Caco-2 (cell line): ENCODE data around the gene COX10. TPM values are rescaled to one million over a fixed set of nuclear protein-coding genes. Genes with fewer than 3 reads are reported as not detected.

ENCODE experiments used
- BruUV-seq: library from RNA; stranded (reverse); fragments of 400-500 nt; replicated peaks from 2 replicates; lab custom pipeline; 2021; lab: Mats Ljungman, UMichigan
- CTCF ChIA-PET: fragments of 300-600 bp; sonication (Branson Sonifier 250); formaldehyde crosslinking; loops from one replicate; lab custom pipeline; 2022; ENCODE audit warnings: antibody characterized with exemption; lab: Charles Lee
- POLR2A ChIA-PET: fragments of 300-600 bp; sonication (Branson Sonifier 250); formaldehyde crosslinking; loops from one replicate; lab custom pipeline; 2022; ENCODE audit warnings: antibody characterized with exemption; lab: Charles Lee
- DNase-seq, 2 experiments: peaks; one replicate each; pipeline versions ENCODE4 v3.0.0 to v3.0.0-alpha.2; 2020 to 2022
- H3K27me3 ChIP-seq: replicated peaks from 2 replicates; pipeline ENCODE4 v1.6.0; 2011; ENCODE audit warnings: low read length; ENCODE audit not compliant: control insufficient read depth, insufficient read depth
- H3K36me3 ChIP-seq: 2 replicates; pipeline ENCODE4 v1.5.1; 2011; ENCODE audit warnings: low read length; ENCODE audit not compliant: control insufficient read depth, insufficient read depth
- H3K4me1 ChIP-seq: fragments of 250-450 bp; sonication (Bioruptor Pico); 2 replicates; pipeline ENCODE4 v1.5.1; 2020; ENCODE audit warnings: mild to moderate bottlenecking
- H3K4me3 ChIP-seq: 2 replicates; pipeline ENCODE4 v1.5.1; 2011; ENCODE audit warnings: low read depth, mild to moderate bottlenecking, control low read depth, low read length
- H3K9me3 ChIP-seq: fragments of 250-450 bp; sonication (Bioruptor Pico); 2 replicates; pipeline ENCODE4 v1.5.1; 2020; ENCODE audit warnings: mild to moderate bottlenecking, moderate library complexity
- H3K27ac Mint-ChIP-seq: one replicate; pipeline ENCODE4 v1.8.0; 2022; ENCODE audit warnings: mixed read lengths; ENCODE audit not compliant: unreplicated experiment
- H3K27me3 Mint-ChIP-seq: one replicate; pipeline ENCODE4 v1.8.0; 2022; ENCODE audit warnings: mixed read lengths; ENCODE audit not compliant: insufficient read depth, unreplicated experiment
- H3K36me3 Mint-ChIP-seq: one replicate; pipeline ENCODE4 v1.8.0; 2022; ENCODE audit warnings: mild to moderate bottlenecking, mixed read lengths; ENCODE audit not compliant: insufficient read depth, unreplicated experiment
- H3K4me1 Mint-ChIP-seq: one replicate; pipeline ENCODE4 v1.8.0; 2022; ENCODE audit warnings: low read depth, mixed read lengths; ENCODE audit not compliant: unreplicated experiment
- H3K4me3 Mint-ChIP-seq: one replicate; pipeline ENCODE4 v1.8.0; 2022; ENCODE audit warnings: mild to moderate bottlenecking, moderate library complexity, mixed read lengths; ENCODE audit not compliant: unreplicated experiment
- H3K9me3 Mint-ChIP-seq: one replicate; pipeline ENCODE4 v1.8.0; 2022; ENCODE audit warnings: mixed read lengths; ENCODE audit not compliant: unreplicated experiment
- CTCF ChIP-seq, 2 experiments: fragments of 200-600 bp in 1 of 2; IDR thresholded peaks; 1 replicate in 1 of 2; 2 replicates in 1 of 2; pipeline versions ENCODE4 v1.5.1 to v1.8.0; 2011 to 2022; ENCODE audit warnings: antibody characterized with exemption in 1 of 2, control low read depth in 1 of 2, inconsistent platforms in 1 of 2, low read depth in 1 of 2, low read length in 1 of 2, mild to moderate bottlenecking in 1 of 2, moderate library complexity in 1 of 2; ENCODE audit not compliant: insufficient read depth in 1 of 2, severe bottlenecking in 1 of 2, unreplicated experiment in 1 of 2
- intact Hi-C: fragments of 100-400 bp; cut with micrococcal nuclease; formaldehyde crosslinking; loops from one replicate; pipeline ENCODE4 v1.10.0; 2022; ENCODE audit not compliant: unreplicated experiment
- total RNA-seq: library from RNA; stranded (reverse); gene quantifications from 2 replicates; pipeline ENCODE4 v1.2.3, GENCODE V29; 2022

Gene COX10
- total RNA-seq, 1 experiment from 2014 or later, result 13.5 TPM

- Histone ChIP-seq H3K36me3 (no peaks in the 10 kb centered on the region), H3K4me3 (no peak overlapping the region), H3K27me3 (no peaks in the 10 kb centered on the region), H3K4me1 (no peaks in the 10 kb centered on the region), H3K9me3 (no peaks in the 10 kb centered on the region)
- no peak for DNase-seq
- H3K9me3 Mint-ChIP-seq, result no peaks in the 10 kb centered on the region
- intact Hi-C loops, result no loop called here
- POLR2A ChIA-PET, result no interaction called here
- H3K4me1 Mint-ChIP-seq, result no peaks in the 10 kb centered on the region
- CTCF ChIA-PET, result no interaction called here
- no peaks in the 10 kb centered on the region for H3K36me3 Mint-ChIP-seq
- H3K27ac Mint-ChIP-seq, result no peak overlapping the region
- no TSS peak for BruUV-seq
- TF ChIP-seq CTCF (IDR thresholded peaks at IDR 0.05; ENCODE audit: insufficient read depth in 1 of 2, low read depth in 1 of 2, low read length in 1 of 2, severe bottlenecking in 1 of 2, unreplicated experiment in 1 of 2), result no peak
- H3K4me3 Mint-ChIP-seq, result no peak overlapping the region
- no peaks in the 10 kb centered on the region for H3K27me3 Mint-ChIP-seq
Measured at GRCh38 chr17:14104734-14105133, 35.4 kb downstream of the COX10 start.

GRCh38 chr17:14107889-14108288 is 38.6 kb downstream of the COX10 start:
- no TSS peak for BruUV-seq
- ChIA-PET CTCF (no interaction called here), POLR2A (no interaction called here)
- H3K4me1 ChIP-seq, result no peaks in the 10 kb centered on the region
- Mint-ChIP-seq H3K4me1 (no peaks in the 10 kb centered on the region), H3K36me3 (no peaks in the 10 kb centered on the region), H3K27ac (no peak overlapping the region), H3K4me3 (no peak overlapping the region), H3K27me3 (no peaks in the 10 kb centered on the region), H3K9me3 (no peaks in the 10 kb centered on the region)
- H3K9me3 ChIP-seq, result no peaks in the 10 kb centered on the region
- no peak for TF ChIP-seq CTCF (IDR thresholded peaks at IDR 0.05; ENCODE audit: insufficient read depth in 1 of 2, low read depth in 1 of 2, low read length in 1 of 2, severe bottlenecking in 1 of 2, unreplicated experiment in 1 of 2)
- H3K36me3 ChIP-seq, result no peaks in the 10 kb centered on the region
- DNase-seq, result no peak
- H3K4me3 ChIP-seq, result no peak overlapping the region
- no peaks in the 10 kb centered on the region for H3K27me3 ChIP-seq
- intact Hi-C loops, result no loop called here

GRCh38 chr17:14112407-14112806 is 43.1 kb downstream of the COX10 start:
- no peak overlapping the region for H3K27ac Mint-ChIP-seq
- no peaks in the 10 kb centered on the region for H3K9me3 Mint-ChIP-seq
- H3K27me3 Mint-ChIP-seq, result no peaks in the 10 kb centered on the region
- POLR2A ChIA-PET, result no interaction called here
- no peak for TF ChIP-seq CTCF (IDR thresholded peaks at IDR 0.05; ENCODE audit: insufficient read depth in 1 of 2, low read depth in 1 of 2, low read length in 1 of 2, severe bottlenecking in 1 of 2, unreplicated experiment in 1 of 2)
- BruUV-seq, result no TSS peak
- H3K36me3 Mint-ChIP-seq, result no peaks in the 10 kb centered on the region
- no peak overlapping the region for H3K4me3 Mint-ChIP-seq
- Histone ChIP-seq H3K4me3 (no peak overlapping the region), H3K27me3 (no peaks in the 10 kb centered on the region), H3K4me1 (no peaks in the 10 kb centered on the region), H3K36me3 (no peaks in the 10 kb centered on the region), H3K9me3 (no peaks in the 10 kb centered on the region)
- CTCF ChIA-PET, result no interaction called here
- intact Hi-C loops, result no loop called here
- no peak for DNase-seq
- no peaks in the 10 kb centered on the region for H3K4me1 Mint-ChIP-seq
